NCI-H748 treated with DMSO at 0.1 percent for 48 hours (cell line): ENCODE results near the gene SART3.
"Not testable (repeated sequence)": the region's sequence is repeated elsewhere in the genome, so short reads cannot be mapped to it uniquely, and the experiment has no call there.

Experiments
- DNase-seq: peaks from one replicate; lab custom pipeline; 2025; lab: John Stamatoyannopoulos, UW

The SART3 gene

DNA sequence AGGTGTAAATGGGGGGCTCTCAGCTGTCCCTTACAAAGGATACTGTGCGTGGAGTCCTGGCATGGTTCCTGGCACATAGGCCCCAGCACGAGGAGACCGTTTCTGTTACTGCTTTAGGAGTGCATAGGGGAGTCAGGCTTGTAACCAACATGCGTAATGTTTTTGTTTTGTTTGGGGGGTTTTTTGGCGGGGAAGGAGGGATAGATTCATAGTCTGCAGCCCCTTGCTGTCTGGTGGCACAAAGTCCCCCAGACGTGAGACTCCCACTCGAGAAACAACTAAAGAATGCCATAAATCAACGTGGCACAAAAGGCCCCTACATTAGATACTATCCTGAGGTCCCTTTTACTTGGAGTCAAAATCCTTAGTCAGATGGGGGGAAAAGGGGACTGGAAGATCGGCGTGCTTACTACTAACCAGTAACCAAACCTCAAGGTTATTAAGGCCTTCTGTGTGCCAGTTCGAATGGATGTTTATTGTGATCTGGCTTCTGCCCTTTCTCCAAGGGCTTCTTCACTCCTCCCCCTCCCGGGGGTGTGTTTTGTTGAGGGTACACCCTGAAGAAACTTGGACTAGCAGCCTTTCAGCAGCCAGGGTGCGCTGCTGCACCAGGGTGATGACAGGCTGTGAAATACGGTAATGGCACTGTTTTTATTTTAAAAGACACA lies 2.3 kb upstream of the SART3 start:
- DNase-seq = peak; percentile 49

DNA sequence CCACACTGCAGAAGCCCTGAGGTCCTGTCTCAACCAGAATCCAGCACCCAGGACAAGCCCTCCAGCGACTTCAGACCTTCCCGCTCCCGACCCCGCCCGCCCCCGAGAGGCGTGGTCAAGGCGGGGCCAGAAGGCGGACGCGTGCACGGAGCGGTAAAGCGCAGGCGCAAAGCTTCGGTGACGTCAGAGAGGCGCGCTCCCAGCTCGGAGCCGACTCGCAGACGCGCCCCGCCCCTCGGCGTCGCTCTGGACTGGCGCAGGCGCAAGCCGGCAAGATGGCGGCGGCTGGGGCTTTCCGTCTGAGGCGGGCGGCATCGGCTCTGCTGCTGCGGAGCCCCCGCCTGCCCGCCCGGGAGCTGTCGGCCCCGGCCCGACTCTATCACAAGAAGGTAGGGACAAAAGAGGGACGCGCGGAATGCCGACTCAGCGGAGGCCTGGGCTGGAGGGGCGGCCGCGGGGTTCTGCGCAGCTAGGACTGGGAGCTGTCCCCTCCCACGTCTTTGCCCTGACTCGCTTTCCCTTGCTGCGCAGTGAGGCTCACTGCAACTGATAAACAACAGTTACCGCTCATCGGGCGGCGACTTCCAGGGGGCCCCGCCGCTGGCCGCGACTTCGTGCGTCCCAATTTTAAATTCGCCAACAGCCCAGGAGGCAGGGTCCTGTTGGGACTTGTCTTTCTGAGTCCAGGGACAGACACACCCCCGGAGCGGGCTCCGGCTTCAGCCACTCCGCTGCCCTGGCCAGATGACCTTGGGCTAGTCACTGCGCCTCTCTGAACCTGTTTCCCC lies 1.6 kb upstream of the SART3 start, which contains the start of gene ISCU:
TSS of gene ISCU (plus strand) at position 249 of the 788 bp plus-strand sequence. CDS start at position 276, 27 bp downstream.
- DNase-seq = peak; percentile 96

DNA sequence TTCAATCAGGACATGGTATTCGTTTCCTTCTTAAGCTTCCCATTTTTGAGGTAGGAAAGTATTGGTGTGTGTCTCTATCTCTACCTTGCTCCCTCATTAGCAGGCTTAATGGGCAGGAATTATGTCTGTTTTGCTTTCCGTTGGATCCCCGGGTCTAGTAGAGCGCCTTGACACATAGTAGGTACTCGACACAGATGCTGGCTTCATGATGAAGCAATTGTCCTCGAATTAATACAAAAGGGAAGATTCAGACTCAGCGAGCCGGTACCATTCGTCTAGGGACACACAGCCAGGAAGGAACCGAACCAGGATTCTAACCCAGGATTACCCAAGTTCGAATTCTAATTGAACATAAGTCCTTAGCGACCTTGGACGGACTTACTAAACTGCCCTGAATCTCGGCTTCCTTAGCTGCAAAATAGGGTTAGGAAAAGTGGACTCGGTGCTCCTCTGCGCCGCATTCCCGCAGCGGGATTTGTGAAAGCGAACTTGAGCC lies 927 bp upstream of the SART3 start:
- DNase-seq = peak; percentile 60

DNA sequence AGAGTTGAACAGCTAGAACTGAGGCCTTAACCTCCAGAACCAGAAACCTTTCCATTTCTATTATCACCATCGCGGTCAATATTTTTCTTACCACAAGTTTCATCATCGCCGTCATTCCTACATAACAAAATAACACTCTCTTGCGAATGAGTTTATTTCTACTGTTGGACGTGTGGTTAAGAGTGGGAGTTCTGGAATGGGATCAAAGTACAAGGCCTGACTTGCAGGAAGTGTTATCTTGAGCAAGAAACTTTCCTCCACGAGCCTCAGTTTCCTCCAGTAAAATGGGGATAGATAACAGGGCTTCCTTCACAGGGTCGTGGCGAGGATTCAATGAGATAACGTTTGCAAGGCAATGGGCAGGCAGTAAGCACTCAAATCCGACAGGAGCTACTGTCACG lies 652 bp downstream of the SART3 start:
- DNase-seq = no peak

DNA sequence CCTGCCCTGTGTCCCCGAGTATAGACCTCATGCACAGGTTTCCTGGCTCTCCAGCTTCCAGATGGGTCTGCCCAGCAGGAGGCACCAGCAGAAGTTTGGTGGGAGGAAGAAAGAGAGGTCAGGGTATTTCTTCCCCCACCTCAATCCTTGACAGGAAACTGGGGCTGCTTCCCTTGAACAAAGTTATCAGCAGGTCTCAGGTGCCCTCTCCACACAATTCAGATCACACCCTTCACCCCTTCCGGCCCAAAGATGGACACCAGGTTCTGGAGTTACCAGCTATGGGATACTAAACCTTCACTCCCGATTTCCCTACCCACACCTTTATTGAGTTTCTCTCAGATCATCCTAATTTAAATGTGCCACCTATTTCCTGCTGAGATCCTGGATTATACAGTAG lies 1.2 kb downstream of the SART3 start:
- DNase-seq = no peak

DNA sequence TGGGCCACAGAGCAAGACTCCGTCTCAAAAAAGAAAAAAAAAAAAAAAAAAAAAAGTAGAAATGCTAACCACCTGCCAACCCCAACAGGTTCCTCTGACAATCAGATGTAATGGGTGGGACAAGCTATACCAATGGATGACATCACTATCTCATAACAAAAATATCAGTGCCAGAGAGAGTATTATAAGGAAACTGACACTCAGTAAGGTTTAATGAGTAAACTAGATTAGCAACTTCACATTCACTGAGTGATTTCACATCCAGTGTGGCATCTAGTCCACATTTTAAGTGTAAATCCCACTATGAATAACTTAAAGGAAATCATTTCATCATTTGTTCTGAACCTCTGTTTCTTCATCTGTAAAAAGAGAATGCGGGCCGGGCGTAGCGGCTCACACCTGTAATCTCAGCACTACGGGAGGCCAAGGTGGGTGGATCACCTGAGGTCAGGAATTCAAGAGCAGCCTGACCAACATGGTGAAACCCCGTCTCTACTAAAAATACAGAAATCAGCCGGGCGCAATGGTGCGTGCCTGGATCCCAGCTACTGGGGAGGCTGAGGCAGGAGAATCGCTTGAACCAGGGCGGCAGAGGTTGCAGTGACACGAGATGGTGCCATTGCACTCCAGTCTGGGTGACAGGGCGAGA lies 1.8 kb downstream of the SART3 start:
- DNase-seq = no peak

DNA sequence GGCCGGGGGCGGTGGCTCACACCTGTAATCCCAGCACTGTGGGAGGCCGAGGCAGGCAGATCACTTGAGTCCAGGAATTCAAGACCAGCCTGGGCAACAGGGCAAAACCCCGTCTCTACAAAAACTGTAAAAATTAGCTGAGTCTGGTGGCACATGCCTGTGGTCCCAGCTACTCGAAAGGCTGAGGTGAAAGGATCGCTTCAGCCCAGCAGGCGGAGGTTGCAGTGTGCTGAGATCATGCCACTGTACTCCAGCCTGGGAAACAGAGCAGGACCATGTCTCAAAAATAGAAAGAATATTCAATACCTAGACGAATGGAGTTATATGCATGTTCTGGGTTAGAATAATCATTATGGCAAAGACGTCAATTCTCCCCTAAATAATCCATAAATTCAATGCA lies 5.6 kb downstream of the SART3 start:
- DNase-seq = not testable (repeated sequence)

DNA sequence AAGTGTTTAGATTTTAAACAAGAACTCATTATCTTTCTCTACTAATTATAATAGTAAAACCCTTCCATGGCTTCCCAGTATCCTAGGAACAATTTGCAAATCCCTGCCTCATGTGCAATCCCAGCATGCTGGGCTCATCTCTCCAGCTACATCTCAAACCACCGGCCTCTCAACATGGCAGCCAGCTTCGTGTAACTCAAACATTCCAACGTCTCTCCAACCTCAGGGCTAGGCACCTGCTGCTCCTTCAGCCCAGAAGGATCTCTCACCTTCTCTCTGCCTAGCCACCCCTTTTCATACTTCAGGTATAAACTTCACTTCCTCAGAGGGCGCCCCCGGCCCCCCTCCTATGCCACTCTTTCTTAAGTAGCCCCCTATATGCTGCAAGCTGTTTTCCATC lies 7.2 kb downstream of the SART3 start:
- no peak for DNase-seq

DNA sequence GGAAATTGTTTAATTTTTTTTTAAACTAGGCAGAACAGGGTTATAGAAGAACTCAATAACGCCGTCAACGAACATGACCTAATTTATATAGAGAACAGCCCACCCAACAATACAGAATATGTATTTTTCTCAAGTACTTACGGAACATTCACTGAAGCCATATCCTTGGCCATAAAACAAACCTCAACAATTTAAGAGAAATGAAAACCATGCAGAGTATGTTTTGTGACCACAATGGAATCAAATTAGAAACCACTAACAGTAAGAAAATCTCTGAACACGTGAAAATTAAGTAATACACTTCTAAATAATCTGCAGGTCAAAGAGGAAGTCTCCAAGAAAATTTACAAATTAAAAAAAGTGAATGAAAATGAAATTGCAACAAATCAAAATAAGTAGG lies 9.4 kb downstream of the SART3 start:
- DNase-seq = no peak

DNA sequence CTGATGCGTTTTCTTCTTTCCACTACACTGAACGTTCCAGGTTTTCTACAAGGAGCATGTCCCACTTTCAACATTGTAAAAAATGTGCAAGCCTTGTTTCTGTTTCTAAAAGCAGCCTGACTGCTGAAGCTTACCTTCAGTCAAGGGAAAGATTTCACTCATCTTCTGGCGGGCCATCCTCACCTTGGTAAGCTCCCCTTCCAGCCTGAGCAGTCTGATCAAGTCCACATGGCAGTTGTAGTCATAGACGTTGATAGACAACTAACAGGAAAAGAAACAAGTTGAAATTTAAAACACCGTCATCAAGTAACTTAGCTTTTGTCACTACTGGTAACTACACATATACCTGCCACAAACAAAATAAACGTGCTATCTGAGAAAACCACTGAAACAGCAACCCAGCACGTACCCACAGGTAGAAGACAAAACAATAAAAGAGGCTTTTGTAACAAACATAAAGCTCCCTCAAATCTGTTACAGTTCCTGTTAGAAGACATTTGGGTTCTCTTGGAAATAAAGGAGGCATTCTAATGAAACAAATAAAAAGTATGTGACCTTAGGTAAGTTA lies 11.9 kb downstream of the SART3 start:
- DNase-seq = no peak

DNA sequence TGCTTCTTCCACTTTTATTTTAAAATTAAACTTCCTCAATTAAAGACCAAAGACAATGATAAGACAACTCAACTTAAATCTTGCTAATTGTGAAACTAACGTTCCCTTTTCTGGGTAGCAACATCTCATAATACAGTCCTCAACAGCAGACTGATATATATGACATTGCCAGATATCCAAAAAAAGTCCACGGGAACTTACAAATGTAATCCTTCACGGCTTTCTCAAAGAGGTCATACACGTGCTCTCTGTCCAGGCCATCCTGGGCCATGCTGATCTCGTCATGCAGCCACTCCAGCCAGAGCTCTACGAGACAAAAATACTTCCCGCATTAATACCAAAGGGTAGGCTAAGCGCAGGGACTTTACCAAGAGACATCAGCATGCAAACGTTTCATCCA lies 13.3 kb downstream of the SART3 start:
- no peak for DNase-seq

DNA sequence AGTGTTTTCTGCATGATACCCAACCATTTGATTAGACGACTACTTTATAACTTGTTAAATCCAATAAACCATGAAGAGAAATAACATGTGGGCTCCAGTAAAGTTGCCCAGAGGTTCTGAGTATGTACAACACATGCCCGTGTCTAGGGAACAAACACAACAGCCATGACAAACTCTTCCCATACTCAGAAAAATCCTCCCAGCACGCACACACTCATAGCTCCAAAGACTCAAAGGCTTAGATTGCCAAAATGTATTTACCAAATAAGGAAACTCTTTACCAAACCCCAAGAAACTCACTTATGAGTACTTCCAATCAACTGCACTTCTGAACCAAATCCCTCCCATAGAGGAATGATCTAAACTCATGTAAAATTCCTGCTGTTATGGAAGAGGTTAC lies 17.3 kb downstream of the SART3 start:
- no peak for DNase-seq

DNA sequence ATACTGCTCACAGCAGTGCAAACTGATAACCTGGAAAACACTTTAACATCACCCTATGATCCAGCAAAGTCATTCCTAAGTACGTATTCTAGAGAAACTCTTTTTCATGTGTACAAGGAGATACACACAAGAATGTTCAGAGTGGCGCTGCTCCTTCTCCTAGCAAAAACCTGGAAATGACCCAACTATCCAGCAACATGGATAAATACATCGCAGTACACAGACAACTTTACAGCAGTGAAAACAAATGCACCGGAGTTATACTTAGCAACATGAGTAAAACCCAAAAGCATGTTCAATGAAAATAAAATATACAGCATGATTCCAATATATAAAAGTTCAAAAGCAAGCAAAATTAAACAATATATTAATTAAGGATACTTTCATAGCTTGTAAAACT lies 18.7 kb downstream of the SART3 start:
- no peak for DNase-seq

DNA sequence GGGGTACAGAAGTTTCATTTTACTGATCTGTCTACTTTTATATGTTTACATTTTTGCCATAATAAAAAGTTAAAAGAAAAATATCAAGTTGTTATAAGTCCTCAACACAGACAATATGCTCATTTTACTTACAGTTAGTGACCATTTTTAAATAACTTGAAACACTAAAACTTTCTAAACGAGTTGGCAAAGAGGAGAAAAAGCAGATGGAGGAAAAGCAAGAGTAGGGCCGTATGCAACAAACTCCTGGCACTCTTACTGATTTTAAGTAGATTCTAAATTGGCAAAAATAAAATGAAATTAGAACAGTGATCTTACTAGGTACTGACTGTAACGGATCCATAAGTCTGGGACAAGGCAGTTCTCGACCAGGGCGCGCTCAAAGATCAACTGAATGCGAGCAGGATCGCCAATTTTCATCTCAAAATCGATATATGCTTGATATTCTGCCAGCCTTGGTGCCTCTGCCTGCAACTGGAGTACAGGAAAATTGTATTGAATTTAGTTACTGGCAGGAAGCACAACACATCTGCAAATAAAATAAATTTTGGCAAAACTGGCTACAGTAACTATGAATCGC lies 22.3 kb downstream of the SART3 start:
- DNase-seq = no peak

DNA sequence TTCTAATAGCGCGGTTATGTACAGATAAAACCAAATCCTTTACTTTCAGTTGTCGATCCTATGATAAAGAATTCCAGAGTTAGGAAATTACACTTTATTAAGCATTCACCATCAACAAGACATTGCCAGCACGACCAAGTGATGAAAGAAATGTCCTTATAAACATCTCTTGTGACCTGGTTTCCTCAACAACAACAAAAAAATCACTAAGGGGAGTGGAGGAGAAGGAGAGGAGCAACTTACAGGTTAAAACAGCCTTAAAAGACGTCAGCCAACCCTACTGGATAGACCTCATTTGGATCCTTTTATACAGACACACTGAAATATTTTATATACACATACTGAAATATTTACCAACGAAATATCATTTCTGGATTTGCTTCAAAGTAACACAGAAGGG lies 22.8 kb downstream of the SART3 start:
- DNase-seq = no peak

DNA sequence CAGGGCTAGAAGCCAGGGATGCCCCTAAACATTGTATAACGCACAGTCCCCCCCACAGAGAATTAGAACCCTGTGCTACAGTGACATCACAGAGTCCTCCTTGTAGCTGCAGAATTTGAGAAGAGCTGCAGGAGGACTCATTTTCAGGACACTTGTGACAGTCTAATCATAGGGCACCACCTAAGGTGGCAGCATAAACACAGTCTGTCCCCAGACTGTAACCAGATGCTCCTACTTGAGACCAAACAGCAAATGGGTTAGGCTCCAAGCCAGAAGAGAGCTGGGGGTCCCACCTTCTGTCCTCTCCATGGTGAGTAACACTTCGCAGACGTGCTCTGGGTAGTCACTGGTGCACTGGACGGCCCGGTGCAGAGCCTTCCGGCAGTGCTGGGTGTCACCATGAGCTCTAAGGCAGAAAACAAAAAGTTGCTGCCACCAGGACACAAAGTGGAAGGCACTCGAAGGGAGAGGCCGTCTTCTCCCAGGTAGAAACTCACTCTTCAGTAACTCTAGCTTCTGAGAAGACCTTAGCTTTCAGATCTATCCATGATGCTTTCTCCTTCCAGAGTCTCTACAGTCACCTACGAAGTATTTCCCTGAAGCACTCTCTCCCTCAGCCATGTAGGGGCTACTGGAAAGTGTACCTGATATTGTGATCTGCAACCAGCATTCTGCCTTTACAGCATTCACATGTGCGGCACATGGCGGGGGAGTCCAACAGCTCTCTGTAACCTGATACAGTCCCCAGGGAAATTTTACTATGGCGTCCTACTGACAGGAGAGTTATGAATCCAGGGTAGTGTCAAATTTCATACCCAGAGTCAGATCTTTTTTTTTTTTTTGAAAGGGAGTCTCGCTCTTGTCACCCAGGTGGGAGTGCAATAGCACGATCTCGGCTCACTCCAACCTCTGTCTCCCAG lies 28.8 kb downstream of the SART3 start:
- DNase-seq = no peak

DNA sequence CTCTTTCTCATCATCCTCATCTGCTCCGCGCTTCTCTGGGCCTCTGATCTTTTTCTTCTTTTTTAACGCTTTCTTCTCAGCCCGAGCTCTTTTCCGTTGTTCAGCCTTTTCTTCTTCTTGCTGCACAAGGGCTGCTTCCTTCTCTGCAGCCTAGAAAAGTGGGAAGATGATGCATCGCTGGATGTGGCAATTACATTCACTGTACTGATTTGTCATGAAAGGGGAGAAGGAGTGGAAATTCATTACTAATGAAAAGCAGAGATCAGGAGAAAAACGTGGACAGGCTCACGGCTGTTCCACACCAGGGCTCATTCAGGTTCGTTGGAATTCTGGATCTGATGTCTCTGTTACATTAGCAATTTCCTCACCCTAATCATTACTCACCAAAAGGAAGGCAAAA lies 30.8 kb downstream of the SART3 start:
- DNase-seq = no peak

DNA sequence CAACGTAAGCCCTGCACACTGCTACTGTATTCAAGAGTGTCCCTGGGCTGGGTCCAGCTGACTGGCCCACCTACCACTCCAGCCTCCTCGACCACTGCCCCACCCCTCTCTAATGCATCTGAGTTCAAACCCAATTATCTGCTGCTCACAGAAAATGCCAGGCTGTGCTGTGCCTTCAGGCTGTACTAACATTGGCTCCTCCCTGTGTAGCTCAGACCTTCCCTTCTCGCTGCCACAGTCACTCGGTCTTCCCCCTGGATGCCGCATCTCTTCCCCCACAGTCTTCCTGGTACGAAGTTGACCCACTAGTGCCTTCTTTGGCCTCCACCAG lies 33.8 kb downstream of the SART3 start:
- DNase-seq = no peak

DNA sequence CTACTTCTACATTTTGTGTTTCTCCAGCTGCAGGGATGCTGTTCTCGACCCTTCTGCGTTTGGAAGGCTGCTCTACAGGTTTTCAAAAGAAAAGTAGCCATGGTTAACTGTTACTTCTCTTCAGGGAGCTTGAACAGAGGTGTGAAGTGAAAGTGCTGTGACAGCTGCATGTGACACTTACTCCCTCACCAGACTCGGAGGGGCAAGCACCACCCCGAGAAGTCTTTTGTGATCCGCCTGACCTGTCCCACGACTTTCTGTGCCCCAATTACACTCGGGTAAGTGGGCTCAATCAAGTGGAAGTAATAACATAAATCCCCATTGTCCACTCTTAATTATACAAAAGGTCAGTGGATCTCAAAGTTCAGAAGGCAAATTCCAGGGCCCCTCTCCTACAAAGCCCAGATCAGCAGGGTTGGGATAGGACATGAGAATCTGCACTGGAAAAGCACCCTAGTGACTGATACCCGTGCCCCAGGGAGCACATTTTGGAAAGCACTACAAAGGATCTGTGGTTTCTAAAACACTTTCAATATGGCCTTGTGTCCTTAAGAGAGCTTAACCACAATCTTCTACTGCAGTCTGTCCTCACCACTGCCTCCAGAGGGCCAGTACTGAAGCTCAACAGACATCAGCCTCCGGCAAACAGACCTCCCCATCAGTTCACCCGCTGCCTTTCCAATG lies 34.3 kb downstream of the SART3 start:
- DNase-seq = no peak

DNA sequence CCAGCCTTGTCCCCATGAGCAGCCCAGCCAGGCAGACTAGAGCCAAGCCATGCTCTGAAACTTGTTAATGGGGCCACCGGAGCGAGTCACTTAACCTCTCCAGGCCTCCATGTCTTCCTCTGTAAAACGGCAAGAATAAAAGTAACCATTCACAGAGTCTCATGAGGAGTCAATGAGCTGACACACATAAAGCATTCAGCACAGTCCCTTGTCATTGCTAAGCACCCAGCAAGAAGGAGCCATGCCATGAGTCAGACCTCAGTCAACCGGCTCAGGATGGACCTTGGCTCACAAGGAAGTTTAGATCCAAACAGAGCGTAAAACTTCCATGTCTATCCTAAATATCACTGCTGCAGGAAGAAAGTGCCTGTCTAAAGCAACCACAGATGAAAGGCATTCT lies 35.3 kb downstream of the SART3 start:
- no peak for DNase-seq

DNA sequence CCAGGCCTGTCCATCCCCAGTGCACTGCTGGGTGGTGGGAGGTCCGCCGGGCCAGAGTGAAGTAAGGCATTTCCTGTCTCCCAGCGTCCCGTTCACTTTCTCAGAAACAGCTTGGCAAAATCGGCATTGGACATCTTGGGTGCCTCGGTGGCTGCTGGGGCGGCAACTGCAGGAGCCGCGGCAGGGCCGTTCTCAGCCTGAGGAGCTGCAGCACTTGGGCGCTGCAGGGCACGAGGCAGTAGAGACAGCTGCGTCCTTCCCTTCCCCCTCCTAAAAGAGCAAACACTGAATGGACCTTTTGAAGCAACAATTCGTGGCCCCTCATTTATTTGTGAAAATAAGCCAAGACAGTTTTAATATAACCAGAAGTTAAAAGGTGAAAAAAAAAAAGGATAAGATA lies 37.6 kb downstream of the SART3 start:
- DNase-seq = no peak
